Endodermal cell (in vitro differentiated cells): ENCODE results near the gene RFTN1. TPM values are rescaled to one million over a fixed set of nuclear protein-coding genes. Genes with fewer than 3 reads are reported as not detected.

Source experiments
- DNase-seq: peaks from one replicate; pipeline ENCODE4 v3.0.0-alpha.2; 2017
- H3K27ac ChIP-seq: 2 replicates; pipeline ENCODE4 v1.5.1; 2013; ENCODE audit warnings: mild to moderate bottlenecking, low read depth, low read length, moderate library complexity
- H3K27me3 ChIP-seq: 2 replicates; pipeline ENCODE4 v1.6.1; 2013; ENCODE audit warnings: mild to moderate bottlenecking, low read length, moderate library complexity; ENCODE audit not compliant: insufficient read depth, control insufficient read depth, poor library complexity, severe bottlenecking
- H3K36me3 ChIP-seq: 2 replicates; pipeline ENCODE4 v1.7.0; 2013; ENCODE audit warnings: mild to moderate bottlenecking, low read length, moderate library complexity; ENCODE audit not compliant: control insufficient read depth, insufficient read depth
- H3K4me1 ChIP-seq: one replicate; pipeline ENCODE4 v1.7.0; 2013; ENCODE audit warnings: low read length; ENCODE audit not compliant: control insufficient read depth, insufficient read depth
- H3K4me3 ChIP-seq: 2 replicates; pipeline ENCODE4 v1.5.1; 2013; ENCODE audit warnings: mild to moderate bottlenecking, low read length, moderate library complexity
- H3K9ac ChIP-seq: 2 replicates; pipeline ENCODE4 v1.6.1; 2013; ENCODE audit warnings: mild to moderate bottlenecking, low read length, moderate library complexity; ENCODE audit not compliant: poor library complexity, severe bottlenecking; ENCODE audit errors: extremely low read depth
- H3K9me3 ChIP-seq: 2 replicates; pipeline ENCODE4 v1.6.1; 2013; ENCODE audit warnings: mild to moderate bottlenecking, low read length, moderate library complexity; ENCODE audit not compliant: control insufficient read depth
- H3K27ac Mint-ChIP-seq: 2 replicates; pipeline ENCODE4 v1.8.0; 2020; ENCODE audit warnings: mixed read lengths
- H3K27me3 Mint-ChIP-seq: 2 replicates; pipeline ENCODE4 v1.8.0; 2021; ENCODE audit warnings: mild to moderate bottlenecking, mixed read lengths; ENCODE audit not compliant: insufficient read depth
- H3K36me3 Mint-ChIP-seq: 2 replicates; pipeline ENCODE4 v1.8.0; 2020; ENCODE audit warnings: low read depth, mixed read lengths
- H3K4me1 Mint-ChIP-seq: 2 replicates; pipeline ENCODE4 v1.8.0; 2020; ENCODE audit warnings: mixed read lengths
- H3K4me3 Mint-ChIP-seq: 2 replicates; pipeline ENCODE4 v1.8.0; 2020; ENCODE audit warnings: mild to moderate bottlenecking, moderate library complexity, mixed read lengths
- H3K9me3 Mint-ChIP-seq: 2 replicates; pipeline ENCODE4 v1.8.0; 2020; ENCODE audit warnings: mild to moderate bottlenecking, mixed read lengths
- WGBS, 2 experiments: methylation state at CpG; one replicate each; pipeline versions ENCODE4 v1.1.5 to v1.1.7; 2013; ENCODE audit warnings: missing lambda C conversion rate in 2 of 2, mixed read lengths in 1 of 2; ENCODE audit not compliant: insufficient coverage in 1 of 2, insufficient read length in 1 of 2; 5-methylcytosine and 5-hydroxymethylcytosine counted together
- total RNA-seq, 2 donors: library from RNA; stranded (reverse); fragmentation: NEBNext Ultra II Directional in 1 of 2; extraction: Animal tissue kit (Norgen Biotek cat#: 25700) in 1 of 2; gene quantifications; 2 replicates in 1 of 2; 3 replicates in 1 of 2; pipeline ENCODE4 v1.2.1, GENCODE V29; 2021
- TF ChIP-seq, protein P1 (sequence below): fragments of 200-600 bp; sonication (generic); conservative IDR thresholded peaks from 2 replicates; pipeline ENCODE4 v1.5.0; 2021; ENCODE audit warnings: antibody characterized with exemption, mild to moderate bottlenecking

RFTN1 gene
- total RNA-seq, 2 donors from 2014 or later: 0.80 to 1.1 TPM

DNA sequence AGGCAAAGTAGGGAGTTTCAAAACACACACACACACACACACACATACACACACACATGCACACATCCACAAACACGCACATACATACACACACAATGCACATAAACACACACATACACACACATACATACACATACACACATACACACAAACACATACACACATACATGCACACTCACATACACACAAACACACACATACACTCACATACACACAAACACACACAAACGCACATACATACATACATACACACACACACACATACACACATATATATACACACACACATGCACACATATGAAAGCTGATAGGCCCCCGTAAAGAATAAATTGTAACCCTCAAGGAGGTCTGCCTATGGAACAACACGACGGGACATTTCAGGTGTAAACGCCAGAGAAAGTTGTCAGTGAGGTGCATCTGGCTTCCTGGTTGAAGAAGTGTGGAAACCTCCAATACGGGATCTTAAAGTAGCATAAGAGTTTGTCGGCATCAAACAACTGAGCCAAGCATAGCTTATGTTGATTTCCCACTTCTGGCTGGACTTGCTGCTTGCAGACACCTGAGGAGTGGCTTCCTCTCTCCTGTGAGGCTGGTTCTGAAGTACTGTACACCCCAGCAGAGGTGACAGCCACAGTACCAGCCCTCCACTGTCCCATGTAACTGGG is 5.8 kb downstream of the RFTN1 start:
- Mint-ChIP-seq H3K27ac (no peak overlapping the region), H3K27me3 (peaks cover 41% of the 10 kb centered on the region), H3K36me3 (no peaks in the 10 kb centered on the region), H3K4me3 (no peak overlapping the region), H3K4me1 (peaks cover 3% of the 10 kb centered on the region), H3K9me3 (no peaks in the 10 kb centered on the region)
- H3K9me3 ChIP-seq: no peaks in the 10 kb centered on the region
- TF ChIP-seq, protein P1, sequence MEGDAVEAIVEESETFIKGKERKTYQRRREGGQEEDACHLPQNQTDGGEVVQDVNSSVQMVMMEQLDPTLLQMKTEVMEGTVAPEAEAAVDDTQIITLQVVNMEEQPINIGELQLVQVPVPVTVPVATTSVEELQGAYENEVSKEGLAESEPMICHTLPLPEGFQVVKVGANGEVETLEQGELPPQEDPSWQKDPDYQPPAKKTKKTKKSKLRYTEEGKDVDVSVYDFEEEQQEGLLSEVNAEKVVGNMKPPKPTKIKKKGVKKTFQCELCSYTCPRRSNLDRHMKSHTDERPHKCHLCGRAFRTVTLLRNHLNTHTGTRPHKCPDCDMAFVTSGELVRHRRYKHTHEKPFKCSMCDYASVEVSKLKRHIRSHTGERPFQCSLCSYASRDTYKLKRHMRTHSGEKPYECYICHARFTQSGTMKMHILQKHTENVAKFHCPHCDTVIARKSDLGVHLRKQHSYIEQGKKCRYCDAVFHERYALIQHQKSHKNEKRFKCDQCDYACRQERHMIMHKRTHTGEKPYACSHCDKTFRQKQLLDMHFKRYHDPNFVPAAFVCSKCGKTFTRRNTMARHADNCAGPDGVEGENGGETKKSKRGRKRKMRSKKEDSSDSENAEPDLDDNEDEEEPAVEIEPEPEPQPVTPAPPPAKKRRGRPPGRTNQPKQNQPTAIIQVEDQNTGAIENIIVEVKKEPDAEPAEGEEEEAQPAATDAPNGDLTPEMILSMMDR: no peak
- WGBS, 2 experiments: 90 to 95% methylated on average over 6 to 8 of the region's 8 CpGs
- H3K9ac ChIP-seq: no peak overlapping the region
- no peak overlapping the region for H3K4me3 ChIP-seq
- no peaks in the 10 kb centered on the region for H3K36me3 ChIP-seq
- no peaks in the 10 kb centered on the region for H3K4me1 ChIP-seq
- H3K27me3 ChIP-seq: peaks cover 29% of the 10 kb centered on the region
- no peak overlapping the region for H3K27ac ChIP-seq
- DNase-seq: no peak

DNA sequence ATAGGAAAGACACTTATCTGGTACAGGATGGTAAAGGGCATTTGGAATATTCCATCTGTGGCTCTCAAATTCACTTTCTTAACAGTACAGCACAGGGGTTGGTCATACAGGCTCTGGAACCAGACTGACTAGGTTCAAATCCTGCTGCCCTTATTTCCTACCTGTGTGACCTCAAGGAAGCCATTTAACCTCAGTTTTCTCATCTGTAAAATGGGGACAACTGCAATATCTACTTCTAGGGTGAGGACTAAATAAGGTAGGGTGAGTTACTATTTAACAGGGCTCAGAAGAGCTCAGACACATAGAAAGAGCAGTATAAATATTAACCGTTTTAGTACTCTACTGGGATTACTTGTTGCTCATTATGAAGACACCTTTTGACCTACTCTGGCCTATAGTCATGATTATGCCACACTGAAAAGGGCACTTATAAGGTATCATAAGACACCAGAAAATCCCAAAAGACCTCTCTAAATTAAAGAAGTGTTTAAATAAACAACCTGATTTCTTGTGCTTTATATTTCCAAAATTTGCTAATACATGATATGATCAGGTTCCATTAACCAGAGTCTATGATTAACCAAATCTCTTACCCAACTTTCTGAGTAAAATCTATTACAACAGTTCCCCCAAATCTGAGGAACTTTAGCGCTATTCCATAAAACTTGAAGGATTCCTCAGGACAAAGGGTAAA is 6.5 kb downstream of the RFTN1 start:
- no peak for DNase-seq
- Mint-ChIP-seq H3K27me3 (peaks cover 34% of the 10 kb centered on the region), H3K4me1 (no peaks in the 10 kb centered on the region), H3K4me3 (no peak overlapping the region), H3K27ac (no peak overlapping the region), H3K9me3 (no peaks in the 10 kb centered on the region), H3K36me3 (no peaks in the 10 kb centered on the region)
- WGBS, 2 experiments: 80 to 100% methylated on average over 1 to 2 of the region's 2 CpGs
- TF ChIP-seq, protein P1: no peak
- H3K36me3 ChIP-seq: no peaks in the 10 kb centered on the region
- no peak overlapping the region for H3K4me3 ChIP-seq
- H3K9ac ChIP-seq: no peak overlapping the region
- no peaks in the 10 kb centered on the region for H3K4me1 ChIP-seq
- no peaks in the 10 kb centered on the region for H3K9me3 ChIP-seq
- peaks cover 22% of the 10 kb centered on the region for H3K27me3 ChIP-seq
- no peak overlapping the region for H3K27ac ChIP-seq

DNA sequence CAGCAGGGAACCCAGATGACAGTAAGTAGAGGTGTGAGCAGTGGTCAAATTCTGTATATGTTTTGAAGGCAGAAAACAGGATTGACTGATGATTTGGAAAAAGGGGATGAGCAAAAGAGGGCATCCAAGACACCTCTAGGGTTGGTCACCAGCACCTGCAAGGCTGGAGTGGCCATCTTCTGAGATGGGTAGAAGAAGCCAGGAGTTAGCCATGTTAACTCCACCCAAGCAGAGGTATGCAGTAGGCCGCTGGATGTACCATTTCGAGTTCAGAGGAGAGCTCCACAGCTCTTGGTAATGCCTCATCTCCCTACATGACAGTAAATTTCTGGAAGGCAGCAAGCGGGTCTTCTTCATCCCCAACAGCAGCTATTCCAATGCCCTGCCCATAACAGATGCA is 7.0 kb downstream of the RFTN1 start:
- H3K27ac ChIP-seq: no peak overlapping the region
- no peak overlapping the region for H3K4me3 Mint-ChIP-seq
- DNase-seq: no peak
- H3K36me3 Mint-ChIP-seq: no peaks in the 10 kb centered on the region
- H3K4me3 ChIP-seq: no peak overlapping the region
- no peaks in the 10 kb centered on the region for H3K36me3 ChIP-seq
- H3K4me1 Mint-ChIP-seq: no peaks in the 10 kb centered on the region
- no peaks in the 10 kb centered on the region for H3K9me3 Mint-ChIP-seq
- no peaks in the 10 kb centered on the region for H3K9me3 ChIP-seq
- H3K9ac ChIP-seq: no peak overlapping the region
- H3K27me3 ChIP-seq: peaks cover 16% of the 10 kb centered on the region
- no peak overlapping the region for H3K27ac Mint-ChIP-seq
- H3K27me3 Mint-ChIP-seq: peaks cover 28% of the 10 kb centered on the region
- no peaks in the 10 kb centered on the region for H3K4me1 ChIP-seq
- TF ChIP-seq, protein P1: no peak
- WGBS, 2 experiments: 86 to 92% methylated on average over 2 to 3 of the region's 3 CpGs
